AG09309 (cell line): Measurements from ENCODE around the gene FANCE.

Experiments used
- DNase-seq: peaks from one replicate; pipeline ENCODE4 v3.0.0-alpha.2; 2010; ENCODE audit warnings: low read depth
- H3K4me3 ChIP-seq: 2 replicates; pipeline ENCODE4 v1.5.1; 2011; ENCODE audit warnings: mild to moderate bottlenecking, low read depth, low read length, moderate library complexity; ENCODE audit not compliant: control insufficient read depth
- CTCF ChIP-seq: IDR thresholded peaks from 2 replicates; pipeline ENCODE4 v1.5.1; 2011; ENCODE audit warnings: mild to moderate bottlenecking, low read depth, low read length, inconsistent platforms; ENCODE audit not compliant: insufficient read depth, control insufficient read depth; ENCODE audit errors: missing control alignments

Gene FANCE

GRCh38 chr6:35497571-35498421 is 45.7 kb downstream of the FANCE start:
- no peak for TF ChIP-seq CTCF
- peak overlapping the region; percentile 74 for H3K4me3 ChIP-seq
- peak; percentile 24 for DNase-seq

- no peak for TF ChIP-seq CTCF
- peak overlapping the region; percentile 74 for H3K4me3 ChIP-seq
- DNase-seq, result no peak
These were observed 46.4 kb downstream of the FANCE start for GRCh38 chr6:35498422-35499067.

- H3K4me3 ChIP-seq, result no peak overlapping the region
- DNase-seq, result no peak
- no peak for TF ChIP-seq CTCF
These were observed 47.2 kb downstream of the FANCE start for GRCh38 chr6:35499372-35499771.

- DNase-seq, result no peak
- H3K4me3 ChIP-seq, result no peak overlapping the region
- no peak for TF ChIP-seq CTCF
These were observed 48.6 kb downstream of the FANCE start for GRCh38 chr6:35500782-35501181.

GRCh38 chr6:35501784-35502183 is 49.6 kb downstream of the FANCE start:
- no peak for DNase-seq
- no peak for TF ChIP-seq CTCF
- no peak overlapping the region for H3K4me3 ChIP-seq

GRCh38 chr6:35503534-35503933 is 51.4 kb downstream of the FANCE start:
- no peak for TF ChIP-seq CTCF
- no peak overlapping the region for H3K4me3 ChIP-seq
- DNase-seq, result no peak
